Testis (tissue), 3 donors: ENCODE measurements around the gene ZKSCAN5. TPM values are rescaled to one million over a fixed set of nuclear protein-coding genes. Genes with fewer than 3 reads are reported as not detected.

ENCODE experiments used
- DNase-seq: peaks from one replicate; pipeline ENCODE4 v3.0.0-alpha.2; 2019
- H3K27ac ChIP-seq, 2 donors: fragments of 200-600 bp; sonication (generic); one replicate each; pipeline ENCODE4 v1.5.1; 2019
- H3K27me3 ChIP-seq: fragments of 200-600 bp; sonication (generic); one replicate; pipeline ENCODE4 v1.5.1; 2019
- H3K36me3 ChIP-seq: fragments of 200-600 bp; sonication (generic); one replicate; pipeline ENCODE4 v1.5.1; 2017; ENCODE audit warnings: low read depth; ENCODE audit errors: missing control alignments
- H3K4me1 ChIP-seq: fragments of 200-600 bp; sonication (generic); one replicate; pipeline ENCODE4 v1.5.1; 2019
- H3K4me3 ChIP-seq, 2 donors: fragments of 200-600 bp; sonication (generic); one replicate each; pipeline ENCODE4 v1.5.1; 2017 to 2019
- H3K9me3 ChIP-seq: fragments of 200-600 bp; sonication (generic); one replicate; pipeline ENCODE4 v1.5.1; 2017
- CTCF ChIP-seq, 3 experiments: fragments of 450-650 bp in 2 of 3; fragments of 200-600 bp in 1 of 3; sonication (generic) in 1 of 3; IDR thresholded peaks; one replicate each; pipeline ENCODE4 v1.5.1; 2016 to 2019; ENCODE audit warnings: antibody characterized with exemption in 3 of 3, mild to moderate bottlenecking in 2 of 3, moderate library complexity in 1 of 3
- POLR2A ChIP-seq: fragments of 450-650 bp; IDR thresholded peaks from one replicate; pipeline ENCODE4 v1.6.1; 2017; ENCODE audit warnings: antibody characterized with exemption, mild to moderate bottlenecking, moderate library complexity
- WGBS, 2 donors: methylation state at CpG; one replicate each; pipeline ENCODE4 v1.1.5; 2018; 5-methylcytosine and 5-hydroxymethylcytosine counted together
- intact Hi-C: fragments of 100-400 bp; cut with DNase I; formaldehyde crosslinking; loops from one replicate; pipeline ENCODE4 v1.15.1; 2023; ENCODE audit warnings: low total_unique reads
- polyA plus RNA-seq: library from polyadenylated mRNA; stranded (reverse); fragments of 350-450 nt; fragmentation: Illumina TruSeq; extraction: RNeasy Lipid Tissue Mini Kit (QIAGEN cat#74804); gene quantifications from one replicate; pipeline ENCODE4 v1.2.3, GENCODE V29; 2014; ENCODE audit warnings: low read depth, low replicate concordance; ENCODE audit not compliant: insufficient read depth
- total RNA-seq, 2 donors: library from RNA; depleted of rRNA; stranded (reverse); fragments of >200 nt; gene quantifications; one replicate each; pipeline ENCODE4 v1.2.3, GENCODE V29; 2016

ZKSCAN5 gene
- total and polyA plus RNA-seq, 3 donors from 2014 or later, result 19.9 to 24.9 (median 24.7) TPM

- no peaks in the 10 kb centered on the region for H3K27me3 ChIP-seq
- H3K36me3 ChIP-seq, result no peaks in the 10 kb centered on the region
- H3K27ac ChIP-seq, result no peak overlapping the region
- 85 to 87% methylated on average over 5 of the region's 5 CpGs for WGBS, 2 donors
- DNase-seq, result no peak
- no peaks in the 10 kb centered on the region for H3K9me3 ChIP-seq
- no peak for TF ChIP-seq CTCF (IDR thresholded peaks at IDR 0.05)
- TF ChIP-seq POLR2A, result no peak
- intact Hi-C loops, result no loop called here
- H3K4me1 ChIP-seq, result peaks cover 25% of the 10 kb centered on the region
- H3K4me3 ChIP-seq, result no peak overlapping the region
Observed at GRCh38 chr7:99476107-99476506, 28.4 kb upstream of the ZKSCAN5 start.

GRCh38 chr7:99478464-99479440 is 25.7 kb upstream of the ZKSCAN5 start:
- 82 to 87% methylated on average over 9 to 15 of the region's 15 CpGs for WGBS, 2 donors
- intact Hi-C loops, result no loop called here
- H3K27me3 ChIP-seq, result no peaks in the 10 kb centered on the region
- H3K4me1 ChIP-seq, result peaks cover 27% of the 10 kb centered on the region
- H3K9me3 ChIP-seq, result no peaks in the 10 kb centered on the region
- H3K36me3 ChIP-seq, result no peaks in the 10 kb centered on the region
- no peak overlapping the region for H3K4me3 ChIP-seq
- no peak overlapping the region for H3K27ac ChIP-seq
- no peak for DNase-seq
- TF ChIP-seq POLR2A, result no peak

- no peak for TF ChIP-seq POLR2A
- no peak for TF ChIP-seq CTCF (IDR thresholded peaks at IDR 0.05)
- intact Hi-C loops, result no loop called here
- DNase-seq, result no peak
- WGBS, 2 donors, result 77 to 87% methylated on average over 5 of the region's 5 CpGs
- Histone ChIP-seq H3K27ac (no peak overlapping the region), H3K36me3 (no peaks in the 10 kb centered on the region), H3K27me3 (no peaks in the 10 kb centered on the region), H3K4me1 (peaks cover 6% of the 10 kb centered on the region), H3K9me3 (no peaks in the 10 kb centered on the region), H3K4me3 (no peak overlapping the region)
Observed at GRCh38 chr7:99485094-99485493, 19.4 kb upstream of the ZKSCAN5 start.

GRCh38 chr7:99489235-99489634 is 15.2 kb upstream of the ZKSCAN5 start:
- WGBS, 2 donors, result 89 to 95% methylated on average over 4 of the region's 4 CpGs

More at GRCh38 chr7:99489235-99489634, 15.2 kb upstream of the ZKSCAN5 start:
- intact Hi-C loops, result no loop called here
- Histone ChIP-seq H3K27ac (no peak overlapping the region), H3K27me3 (no peaks in the 10 kb centered on the region), H3K4me1 (no peaks in the 10 kb centered on the region), H3K4me3 (no peak overlapping the region), H3K9me3 (no peaks in the 10 kb centered on the region), H3K36me3 (peaks cover 4% of the 10 kb centered on the region)
- no peak for TF ChIP-seq CTCF (IDR thresholded peaks at IDR 0.05)
- no peak for TF ChIP-seq POLR2A
- no peak for DNase-seq
